HepG2 (cell line): Measurements from ENCODE around the gene MAN1B1. TPM values are rescaled to one million over a fixed set of nuclear protein-coding genes. Genes with fewer than 3 reads are reported as not detected.

ENCODE experiments used
- ARNT2 ChIP-seq: sonication (generic); formaldehyde crosslinking; IDR thresholded peaks from 2 replicates; pipeline ENCODE4 v1.8.0; 2022; ENCODE audit warnings: mild to moderate bottlenecking, low read depth, missing genetic modification reagents, moderate library complexity
- HBP1 ChIP-seq: IDR thresholded peaks from 2 replicates; pipeline ENCODE4 v1.6.1; 2016; ENCODE audit warnings: low read depth, control low read depth
- IRF1 ChIP-seq: sonication (generic); formaldehyde crosslinking; IDR thresholded peaks from 2 replicates; pipeline ENCODE4 v1.4.0; 2020; ENCODE audit warnings: low read depth, mild to moderate bottlenecking, missing genetic modification reagents
- KDM3A ChIP-seq: IDR thresholded peaks from 2 replicates; pipeline ENCODE4 v1.6.1; 2018; ENCODE audit warnings: low read depth, missing compliant biosample characterization
- KIAA2018 ChIP-seq: sonication (generic); formaldehyde crosslinking; IDR thresholded peaks from 2 replicates; pipeline ENCODE4 v1.5.0; 2020; ENCODE audit warnings: mild to moderate bottlenecking, missing genetic modification reagents, borderline replicate concordance
- LCORL ChIP-seq, 2 experiments: fragments of 450-650 bp in 1 of 2; sonication (generic) in 1 of 2; formaldehyde crosslinking in 1 of 2; IDR thresholded peaks; 2 replicates each; pipeline versions ENCODE4 v1.5.0 to v1.6.1; 2017 to 2020; ENCODE audit warnings: antibody characterized with exemption in 1 of 2, missing genetic modification reagents in 1 of 2
- MAF1 ChIP-seq: sonication (generic); formaldehyde crosslinking; IDR thresholded peaks from 2 replicates; pipeline ENCODE4 v1.5.0; 2020; ENCODE audit warnings: missing genetic modification reagents, borderline replicate concordance
- MBD4 ChIP-seq: IDR thresholded peaks from 2 replicates; pipeline ENCODE4 v1.6.1; 2012; ENCODE audit warnings: low read length, inconsistent platforms, borderline replicate concordance
- MTA1 ChIP-seq: sonication (generic); formaldehyde crosslinking; IDR thresholded peaks from 2 replicates; pipeline ENCODE4 v1.4.0; 2020; ENCODE audit warnings: missing genetic modification reagents, mild to moderate bottlenecking, borderline replicate concordance
- PHF5A ChIP-seq: IDR thresholded peaks from one replicate; pipeline ENCODE4 v1.6.1; 2018; ENCODE audit warnings: low read depth, missing genetic modification reagents; ENCODE audit not compliant: unreplicated experiment
- POGK ChIP-seq: sonication (generic); formaldehyde crosslinking; conservative IDR thresholded peaks from 2 replicates; pipeline ENCODE4 v1.8.0; 2022; ENCODE audit warnings: mild to moderate bottlenecking, moderate library complexity, missing genetic modification reagents
- PPARG ChIP-seq: conservative IDR thresholded peaks from 2 replicates; pipeline ENCODE4 v1.6.1; 2016; ENCODE audit warnings: missing biosample characterization, missing genetic modification reagents
- RBFOX2 ChIP-seq: fragments of 200-400 bp; formaldehyde crosslinking; IDR thresholded peaks from 2 replicates; pipeline ENCODE4 v1.6.1; 2017; ENCODE audit warnings: low read depth, mild to moderate bottlenecking, low read length
- TEAD3 ChIP-seq: optimal IDR thresholded peaks from 2 replicates; pipeline ENCODE3; 2016; ENCODE audit warnings: borderline replicate concordance
- ZNF546 ChIP-seq: sonication (generic); formaldehyde crosslinking; conservative IDR thresholded peaks from 2 replicates; pipeline ENCODE4 v1.8.1; 2023; ENCODE audit warnings: mild to moderate bottlenecking, missing genetic modification reagents
- ZNF550 ChIP-seq: sonication (generic); formaldehyde crosslinking; IDR thresholded peaks from 2 replicates; pipeline ENCODE4 v1.4.0; 2020; ENCODE audit warnings: mild to moderate bottlenecking, missing genetic modification reagents, borderline replicate concordance
- ZSCAN25 ChIP-seq: sonication (generic); formaldehyde crosslinking; IDR thresholded peaks from 2 replicates; pipeline ENCODE4 v1.8.0; 2022; ENCODE audit warnings: mild to moderate bottlenecking, missing genetic modification reagents
- polyA plus RNA-seq, 8 experiments: library from polyadenylated mRNA; depleted of rRNA in 3 of 8; stranded (reverse) in 7 of 8; unstranded in 1 of 8; fragments of >200 nt; fragmentation: Illumina TruSeq in 4 of 8; extraction: Trizol in 4 of 8; gene quantifications; 2 replicates each; pipeline versions ENCODE4 v1.2.1 to v1.2.3, GENCODE V29; 2011 to 2016; ENCODE audit warnings: low read depth in 4 of 8, missing spikeins in 1 of 8, mixed read lengths in 1 of 8; ENCODE audit not compliant: insufficient read depth in 1 of 8
- total RNA-seq, 5 experiments: library from RNA; depleted of rRNA; stranded (reverse); fragments of >200 nt; fragmentation: Illumina TruSeq; extraction: Trizol; gene quantifications; 2 replicates each; pipeline ENCODE4 v1.2.3, GENCODE V29; 2016; ENCODE audit warnings: low read depth in 1 of 5

The MAN1B1 gene
- total and polyA plus RNA-seq, 2 of the 13 experiments (the other 11 are each of a cell fraction or from before 2014, with no cell fraction given), result 48.9 to 59.5 TPM

- no peak for TF ChIP-seq KIAA2018 (CRISPR knock-in tag)
- TF ChIP-seq MAF1, result no peak
- TF ChIP-seq ARNT2, result peak; percentile 63; the same call in 1 of the 2 replicates
- no peak for TF ChIP-seq TEAD3 (CRISPR knock-in tag)
- no peak for TF ChIP-seq KDM3A (CRISPR knock-in tag)
- TF ChIP-seq ZNF550 (CRISPR knock-in tag), result no peak
- TF ChIP-seq HBP1 (CRISPR knock-in tag), result no peak
- TF ChIP-seq IRF1 (CRISPR knock-in tag), result 0 out of 2 replicates have a peak, but pooled peaks have one; percentile 9
- peak; percentile 95 for TF ChIP-seq RBFOX2
- TF ChIP-seq PPARG (CRISPR knock-in tag), result no peak
- no peak; the same call in 1 of the 2 replicates for TF ChIP-seq ZSCAN25 (CRISPR knock-in tag)
- TF ChIP-seq PHF5A (CRISPR knock-in tag), result no peak
- no peak for TF ChIP-seq MTA1 (CRISPR knock-in tag)
- peak; percentile 84 for TF ChIP-seq POGK (CRISPR knock-in tag)
- no peak for TF ChIP-seq LCORL (IDR thresholded peaks at IDR 0.05)
- peak; percentile 63 for TF ChIP-seq LCORL (CRISPR knock-in tag; IDR thresholded peaks at IDR 0.05)
- no peak; the same call in 1 of the 2 replicates for TF ChIP-seq ZNF546 (CRISPR knock-in tag)
- no peak for TF ChIP-seq MBD4
Measured at GRCh38 chr9:137129456-137130175, 42.8 kb downstream of the MAN1B1 start (continued).
